Measurements from ENCODE around the gene CDH4. TPM values are rescaled to one million over a fixed set of nuclear protein-coding genes. Genes with fewer than 3 reads are reported as not detected.

CDH4 gene
- total and polyA plus RNA-seq, 2 donors (not counting 3 experiments of a cell fraction or from before 2014, with no cell fraction given) = 0.17 to 0.51 TPM

DNA sequence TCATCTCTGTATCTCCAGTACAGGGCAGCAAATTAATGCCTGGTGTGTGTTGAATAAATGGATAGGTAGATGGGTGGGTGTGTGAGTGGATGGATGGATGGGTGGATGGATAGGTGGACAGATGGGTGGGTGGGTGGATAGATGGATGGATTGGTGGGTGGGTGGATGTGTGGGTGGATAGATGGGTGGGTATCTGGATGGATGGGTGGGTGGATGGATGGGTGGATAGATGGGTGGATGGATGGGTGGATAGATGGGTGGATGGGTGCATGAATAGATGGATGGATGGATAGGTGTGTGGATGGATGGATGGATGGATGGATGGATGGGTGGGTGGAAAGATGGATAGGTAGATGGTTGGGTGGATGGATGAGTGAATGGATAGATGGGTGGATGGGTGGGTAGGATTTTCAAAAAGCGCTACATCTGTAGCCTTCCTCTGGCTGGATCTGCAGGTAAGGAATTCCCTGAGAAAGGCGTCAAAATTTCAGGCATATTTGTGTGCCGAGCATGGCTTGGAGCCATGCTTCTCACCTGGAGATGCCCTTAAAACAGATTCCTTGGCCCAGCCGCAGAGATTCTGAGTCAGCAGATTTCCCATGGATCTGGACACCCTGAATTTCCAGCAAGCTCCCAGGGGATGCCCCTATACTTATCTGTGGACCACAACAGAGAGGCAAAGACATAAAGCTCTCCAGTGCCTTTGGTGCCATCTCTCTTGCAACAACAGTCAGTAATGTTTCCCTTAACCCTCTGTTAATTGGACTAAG lies 177.6 kb downstream of the CDH4 start:
- H3K9me3 ChIP-seq (replicated peaks; ENCODE audit: control insufficient read depth, insufficient read depth, low read length) = peaks cover 4% of the 10 kb centered on the region
- dilution Hi-C loops (cut with MboI; ENCODE audit: extremely low pct_ligation_motif_present, low sequenced_read_pairs) (no loop called here), intact Hi-C loops (cut with micrococcal nuclease) (no loop called here)
- TF ChIP-seq, protein P1, sequence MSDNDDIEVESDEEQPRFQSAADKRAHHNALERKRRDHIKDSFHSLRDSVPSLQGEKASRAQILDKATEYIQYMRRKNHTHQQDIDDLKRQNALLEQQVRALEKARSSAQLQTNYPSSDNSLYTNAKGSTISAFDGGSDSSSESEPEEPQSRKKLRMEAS (IDR thresholded peaks at IDR 0.05; ENCODE audit: insufficient read depth, insufficient read length) = no peak
- TF ChIP-seq POLR2AphosphoS5 (IDR thresholded peaks at IDR 0.05; ENCODE audit: insufficient read depth, low read depth, low read length) (no peak), FOS (IDR thresholded peaks at IDR 0.05; ENCODE audit: borderline replicate concordance, insufficient read depth, low read length) (no peak), GATA2 (IDR thresholded peaks at IDR 0.05; ENCODE audit: insufficient read depth, insufficient read length, low read depth, low read length) (no peak), POLR2A (IDR thresholded peaks at IDR 0.05; ENCODE audit: low read depth, low read length) (no peak), CTCF (IDR thresholded peaks at IDR 0.05; ENCODE audit: extremely low read depth in 1 of 2, insufficient read depth in 1 of 2, low read depth in 1 of 2, low read length in 2 of 2) (no peak), EZH2 (IDR thresholded peaks at IDR 0.05; ENCODE audit: borderline replicate concordance, low read depth, low read length, severe bottlenecking) (no peak), JUN (IDR thresholded peaks at IDR 0.05; ENCODE audit: borderline replicate concordance, insufficient read depth, insufficient read length, low read depth) (no peak), MYC (IDR thresholded peaks at IDR 0.05; ENCODE audit: low read depth, low read length) (no peak)
- H3K79me2 ChIP-seq (ENCODE audit: control insufficient read depth, insufficient read depth, low read length) = no peaks in the 10 kb centered on the region
- no peak overlapping the region for H3K27ac ChIP-seq (ENCODE audit: insufficient read depth, low read depth, low read length)
- H3K9me1 ChIP-seq (replicated peaks; ENCODE audit: control insufficient read depth, extremely low read depth, insufficient read depth, low read length) = no peaks in the 10 kb centered on the region
- H3K4me2 ChIP-seq (ENCODE audit: insufficient read depth, low read length) = no peak overlapping the region
- H3K4me3 ChIP-seq (replicated peaks in 1 of 3; ENCODE audit: insufficient read depth in 1 of 3, low read depth in 1 of 3, low read length in 3 of 3) = no peak overlapping the region
- BruUV-seq (replicated peaks) = no TSS peak
- no peak for DNase-seq (ENCODE audit: low read depth, low spot score)
- H4K20me1 ChIP-seq (replicated peaks; ENCODE audit: control insufficient read depth, extremely low read depth, insufficient read depth, low read length) = no peaks in the 10 kb centered on the region
- ChIA-PET POLR2A (no interaction called here), CTCF (no interaction called here)
- no peaks in the 10 kb centered on the region for H3K36me3 ChIP-seq (ENCODE audit: control insufficient read depth in 2 of 2, extremely low read depth in 1 of 2, insufficient read depth in 2 of 2, low read length in 2 of 2)
- H3K4me1 ChIP-seq (ENCODE audit: control insufficient read depth, extremely low read depth, insufficient read depth, low read length) = no peaks in the 10 kb centered on the region
- H3K9ac ChIP-seq (replicated peaks; ENCODE audit: extremely low read depth, insufficient read depth, low read length) = no peak overlapping the region
- FAIRE-seq = no peak
- H3K27me3 ChIP-seq (ENCODE audit: control insufficient read depth in 2 of 2, insufficient read depth in 2 of 2, low read length in 2 of 2) = no peaks in the 10 kb centered on the region
- H2AFZ ChIP-seq (ENCODE audit: low read depth, low read length) = no peak overlapping the region

Data from endothelial cell of umbilical vein (primary cell).